T-helper 9 cell (primary cell): ENCODE results near the gene CPEB1.
A peak's percentile ranks its signal among the peaks of the same experiment; 100 is the strongest.

Experiments
- DNase-seq: peaks from one replicate; pipeline ENCODE4 v3.0.0-alpha.2; 2020
- total RNA-seq, 2 donors: gene quantifications; one replicate each; lab custom pipeline; 2026; lab: John Stamatoyannopoulos, UW

CPEB1 gene
- total RNA-seq = 0 to 0.35 reads per million in 2 donors

- peak; percentile 7 for DNase-seq
Measured at GRCh38 chr15:82647045-82647834, at the start of gene CPEB1. Gene CPEB1, minus strand, starts transcription at chr15:82647363. Its CDS starts 18,904 bp downstream, at chr15:82628459.

GRCh38 chr15:82692171-82692570 is 45.0 kb upstream of the CPEB1 start:
- no peak for DNase-seq

GRCh38 chr15:82689147-82689546 is 42.0 kb upstream of the CPEB1 start:
- no peak for DNase-seq

DNA sequence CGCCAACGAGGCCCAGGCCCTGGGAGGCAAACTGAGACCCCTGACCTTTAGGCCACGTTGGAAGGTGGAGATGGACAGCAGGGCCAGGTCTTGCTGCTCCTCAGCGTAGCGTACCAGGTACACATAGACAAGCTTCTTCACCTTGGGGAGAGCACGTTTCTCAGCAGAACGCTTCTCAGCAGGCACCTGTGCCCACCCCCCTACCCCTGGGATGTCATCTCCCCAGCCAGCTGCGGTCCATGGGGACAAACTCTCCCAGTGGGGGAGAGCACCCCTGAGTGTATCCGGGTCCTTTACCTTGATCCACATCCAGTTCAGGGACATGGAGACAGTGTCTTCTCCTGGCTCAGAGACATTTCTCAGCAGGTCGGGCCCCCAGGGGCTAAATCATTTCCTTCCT is 41.5 kb upstream of the CPEB1 start:
- DNase-seq = no peak

- no peak for DNase-seq
Measured at GRCh38 chr15:82681371-82681770, 34.2 kb upstream of the CPEB1 start.

DNA sequence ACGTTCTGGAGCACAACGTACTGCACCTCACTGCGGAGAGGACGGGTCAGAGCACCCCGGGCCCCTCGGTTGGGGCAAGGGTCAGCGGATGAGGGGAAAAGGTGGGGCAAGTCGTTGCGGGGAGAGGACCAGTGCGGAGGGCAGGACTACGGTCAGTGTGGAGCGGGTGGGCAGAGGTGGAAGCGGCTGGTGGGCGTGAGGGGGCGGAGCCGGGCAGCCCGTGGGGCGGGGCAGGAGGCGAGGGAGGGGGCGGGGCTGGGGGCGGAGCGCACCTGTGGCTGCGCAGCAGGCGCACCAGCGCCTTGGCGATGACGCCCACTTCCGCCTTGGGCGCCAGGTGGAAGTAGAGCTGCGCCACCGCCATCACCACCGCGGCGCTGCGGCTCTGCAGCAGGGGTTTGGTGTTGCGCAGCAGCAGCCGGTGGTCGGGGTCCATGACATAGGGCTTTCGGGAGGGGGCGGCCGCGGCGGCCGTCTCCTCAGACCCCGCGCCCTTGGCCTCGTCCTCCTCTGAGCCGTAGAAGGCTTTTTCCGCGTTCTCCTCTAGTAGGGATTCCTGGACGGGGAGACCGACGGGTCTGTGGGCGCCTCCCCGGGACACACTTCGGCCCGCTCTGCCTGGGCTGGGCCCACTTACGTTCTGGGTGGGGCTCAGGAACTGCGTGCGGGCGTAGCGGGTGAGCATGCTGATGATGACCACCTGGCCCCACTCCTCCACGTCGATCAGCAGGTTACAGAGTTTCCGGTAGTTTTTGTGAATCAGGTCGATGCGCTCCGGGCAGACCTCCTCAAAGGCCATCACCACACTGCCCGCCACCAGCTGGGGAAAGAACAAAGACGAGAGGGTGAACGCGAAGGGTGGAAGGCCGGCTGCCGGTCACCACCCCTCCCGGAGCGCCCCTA is 33.3 kb upstream of the CPEB1 start:
- DNase-seq = peak; percentile 69

DNA sequence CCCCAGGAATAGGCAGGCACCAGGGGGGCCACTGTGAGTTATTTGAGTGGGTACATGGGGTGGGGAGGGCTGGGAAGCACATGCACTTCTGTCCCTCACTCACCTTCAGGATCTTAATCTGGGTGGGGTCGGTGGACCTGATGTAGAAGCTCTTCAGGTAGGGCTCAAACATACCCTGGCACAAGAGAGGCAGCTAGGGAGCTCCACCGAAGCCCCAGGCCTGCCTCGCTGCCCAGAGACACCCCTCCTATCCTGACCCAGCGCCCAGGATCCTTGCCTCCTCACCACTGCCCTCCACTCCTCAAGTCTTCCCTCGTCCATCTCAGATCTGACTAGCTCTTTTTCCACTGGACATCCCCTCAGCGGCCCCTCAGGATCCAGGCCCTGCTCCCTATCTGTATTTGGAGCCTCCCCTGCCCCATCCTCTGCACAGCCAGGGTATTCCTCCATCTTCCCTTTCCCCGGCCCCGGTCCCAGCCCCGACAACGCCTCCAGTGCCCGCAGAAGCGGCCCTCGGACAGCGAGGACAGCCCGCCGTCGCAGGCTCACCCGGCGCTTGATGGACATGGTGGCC is 32.5 kb upstream of the CPEB1 start:
- DNase-seq = no peak

DNA sequence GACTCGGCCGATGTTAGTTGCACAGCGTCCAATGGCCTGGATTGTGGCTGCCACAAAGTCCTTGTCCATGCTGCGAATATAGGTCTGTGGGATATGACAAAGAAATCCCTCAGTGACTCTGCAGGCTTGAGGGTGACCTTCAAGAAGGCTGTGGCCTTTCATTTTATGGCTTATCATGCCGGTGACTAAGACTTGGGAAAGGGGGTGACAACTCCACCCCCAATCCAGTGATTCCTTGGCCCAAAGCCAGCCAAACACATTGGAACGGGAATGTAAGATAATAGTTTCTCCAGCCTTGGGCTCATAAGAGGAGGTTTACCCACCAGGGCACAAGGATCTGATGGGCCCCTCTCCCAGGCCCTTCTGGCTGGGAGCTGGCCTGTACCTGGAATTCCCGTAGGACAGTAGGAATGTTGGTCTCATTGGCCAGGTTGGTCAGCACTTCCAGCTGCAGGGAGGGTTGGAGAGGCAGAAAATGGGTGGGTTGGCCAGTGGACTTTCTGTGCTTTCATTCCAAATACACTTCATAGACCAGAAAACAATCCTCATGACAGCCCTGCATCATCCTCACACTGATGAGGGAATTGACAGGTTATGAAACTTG is 30.7 kb upstream of the CPEB1 start:
- no peak for DNase-seq

DNA sequence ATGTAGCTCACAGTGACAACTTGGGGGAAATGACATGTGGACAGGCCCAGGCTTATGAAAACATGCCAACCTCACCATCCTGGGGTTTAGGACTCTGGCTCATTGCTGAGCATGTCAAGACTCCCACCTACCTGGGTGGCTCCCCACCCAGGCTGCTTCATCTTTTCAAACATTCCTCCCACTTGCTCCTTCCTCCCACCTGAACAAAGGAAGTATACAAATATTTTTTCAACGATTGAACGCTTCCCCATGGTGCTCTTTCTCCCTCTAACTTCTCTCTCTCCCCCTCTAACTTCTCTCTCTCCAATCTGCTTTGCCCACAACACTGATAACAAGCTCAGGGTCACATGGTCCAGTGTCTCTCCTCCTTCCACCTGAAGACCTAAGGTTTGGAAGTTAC is 27.7 kb upstream of the CPEB1 start:
- no peak for DNase-seq

DNA sequence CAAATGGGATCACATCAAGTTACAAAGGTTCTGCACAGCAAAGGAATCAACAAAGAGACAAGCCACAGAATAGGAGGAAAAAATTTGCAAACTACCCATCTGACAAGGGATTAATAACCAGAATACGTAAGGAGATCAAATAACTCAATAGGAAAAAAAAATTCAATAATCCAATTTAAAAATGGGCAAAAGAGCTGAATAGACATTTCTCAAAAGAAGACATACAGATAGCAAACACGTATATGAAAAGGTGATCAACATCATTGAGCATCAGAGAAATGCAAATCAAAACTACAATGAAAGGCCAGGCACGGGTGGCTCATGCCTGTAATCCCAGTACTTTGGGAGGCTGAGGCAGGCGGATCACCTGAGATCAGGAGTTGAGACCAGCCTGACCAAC is 23.5 kb upstream of the CPEB1 start:
- no peak for DNase-seq

DNA sequence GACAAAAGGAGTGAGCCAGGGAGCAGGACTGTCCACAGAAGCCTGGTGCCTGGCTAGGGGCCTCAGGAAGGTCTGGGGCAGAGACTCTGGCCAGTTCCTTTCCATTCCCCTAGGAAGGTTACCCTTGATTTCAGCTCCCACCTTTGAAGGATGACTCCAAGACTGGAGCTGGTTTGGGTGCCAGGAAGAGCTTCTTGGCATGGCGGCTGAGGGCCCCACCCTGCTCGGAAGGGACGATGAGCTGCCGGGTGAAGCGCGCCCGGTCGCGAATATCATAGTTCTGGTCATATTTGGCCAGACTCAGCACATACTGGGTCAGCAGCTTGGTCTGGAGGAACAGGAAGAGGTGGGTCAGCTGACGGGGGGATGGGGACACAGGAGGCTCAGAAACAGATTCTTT is 19.4 kb upstream of the CPEB1 start:
- no peak for DNase-seq

- no peak for DNase-seq
Measured at GRCh38 chr15:82664021-82664420, 16.9 kb upstream of the CPEB1 start.

DNA sequence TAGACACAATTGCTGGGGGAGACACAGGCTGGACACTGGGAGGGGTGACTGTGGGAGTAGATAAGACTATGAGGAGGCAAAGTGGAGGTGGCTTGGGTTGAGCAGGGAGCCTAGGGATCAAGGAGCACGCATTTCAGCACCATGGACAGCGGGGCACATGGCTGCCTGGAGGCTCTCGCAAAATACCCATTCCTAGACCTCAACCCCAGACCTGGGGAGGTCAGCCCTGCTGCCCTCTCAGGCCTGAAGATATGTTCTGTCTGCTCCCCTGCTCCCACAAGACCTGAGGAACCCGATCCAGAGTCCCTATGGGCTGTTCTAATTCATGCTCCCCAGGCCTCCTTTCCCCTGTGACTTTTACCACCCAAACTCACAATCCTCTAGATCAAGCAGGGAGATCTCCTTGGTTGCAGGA is 16.0 kb upstream of the CPEB1 start:
- peak; percentile 36 for DNase-seq

- DNase-seq = no peak
Measured at GRCh38 chr15:82662641-82663040, 15.5 kb upstream of the CPEB1 start.

DNA sequence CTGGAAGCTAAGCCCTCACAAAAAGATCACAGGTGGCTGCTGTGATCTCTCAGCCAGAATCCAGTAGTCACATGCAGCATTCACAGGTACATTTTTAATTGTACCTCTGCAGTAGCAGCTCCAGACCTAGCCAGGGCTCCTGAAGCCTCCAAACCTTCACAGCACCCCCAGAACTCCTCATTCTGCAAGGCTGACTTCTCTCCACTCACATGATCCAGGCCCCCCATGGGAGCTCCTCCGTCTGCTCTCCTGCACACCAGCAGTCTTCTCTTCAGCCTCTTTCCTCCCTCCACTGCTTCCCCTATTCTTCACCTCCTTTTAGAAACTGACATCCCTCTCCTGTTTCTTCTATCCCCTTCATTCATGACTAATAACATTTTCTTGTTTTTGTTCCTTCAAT is 13.2 kb upstream of the CPEB1 start:
- no peak for DNase-seq

- DNase-seq = no peak
Measured at GRCh38 chr15:82656641-82657266, 9.6 kb upstream of the CPEB1 start.

- no peak for DNase-seq
Measured at GRCh38 chr15:82655606-82656005, 8.4 kb upstream of the CPEB1 start.

DNA sequence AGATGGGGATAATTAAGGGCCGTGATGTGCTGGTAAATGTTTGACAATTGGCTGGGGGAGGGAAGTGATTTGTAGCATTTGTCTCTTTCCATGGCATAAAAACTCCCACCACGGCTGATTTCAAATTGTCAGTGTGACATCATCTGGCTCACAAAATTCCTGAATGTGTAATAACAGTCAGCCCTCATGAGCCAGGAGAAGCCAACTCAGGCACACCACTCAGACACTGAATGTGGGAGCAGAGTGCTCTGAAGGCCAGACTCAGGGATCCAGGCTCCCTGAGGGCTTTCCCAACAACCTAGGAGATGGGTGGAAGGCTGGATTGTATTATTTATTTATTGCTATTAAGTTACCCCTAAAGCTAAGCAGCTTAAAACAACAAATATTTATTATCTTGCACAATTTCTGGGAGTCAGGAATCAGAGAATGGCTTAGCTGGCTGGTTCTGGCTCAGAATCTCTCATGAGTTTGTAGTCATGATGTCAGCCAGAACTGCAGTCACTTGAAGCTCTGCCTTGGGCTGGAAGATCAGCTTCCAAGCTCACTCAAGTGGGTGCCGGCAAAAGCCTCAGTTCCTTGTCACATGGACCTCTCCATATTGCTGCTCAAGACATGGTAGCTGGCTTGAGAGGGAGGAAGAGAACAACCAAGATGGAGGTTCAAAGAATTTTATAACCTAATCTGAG is 6.5 kb upstream of the CPEB1 start:
- DNase-seq = no peak

DNA sequence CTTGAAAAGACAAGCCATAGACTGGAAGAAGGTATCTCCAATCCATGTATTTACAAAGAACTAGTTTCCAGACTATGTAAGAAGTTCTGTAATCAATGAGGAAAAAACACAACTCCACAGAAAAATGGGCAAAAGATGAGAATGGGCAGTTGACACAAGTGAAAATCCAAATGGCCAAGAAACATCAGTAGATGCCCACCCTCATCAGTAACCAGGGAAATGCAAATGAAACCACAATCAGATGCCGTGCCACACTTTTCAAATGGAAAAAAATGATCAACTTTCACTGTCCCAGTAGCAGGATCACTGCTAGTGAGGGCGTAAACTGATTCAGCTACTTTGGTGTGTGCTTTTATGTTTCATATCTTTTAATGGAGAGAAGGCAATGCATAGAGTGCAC is 4.5 kb upstream of the CPEB1 start:
- no peak for DNase-seq

DNA sequence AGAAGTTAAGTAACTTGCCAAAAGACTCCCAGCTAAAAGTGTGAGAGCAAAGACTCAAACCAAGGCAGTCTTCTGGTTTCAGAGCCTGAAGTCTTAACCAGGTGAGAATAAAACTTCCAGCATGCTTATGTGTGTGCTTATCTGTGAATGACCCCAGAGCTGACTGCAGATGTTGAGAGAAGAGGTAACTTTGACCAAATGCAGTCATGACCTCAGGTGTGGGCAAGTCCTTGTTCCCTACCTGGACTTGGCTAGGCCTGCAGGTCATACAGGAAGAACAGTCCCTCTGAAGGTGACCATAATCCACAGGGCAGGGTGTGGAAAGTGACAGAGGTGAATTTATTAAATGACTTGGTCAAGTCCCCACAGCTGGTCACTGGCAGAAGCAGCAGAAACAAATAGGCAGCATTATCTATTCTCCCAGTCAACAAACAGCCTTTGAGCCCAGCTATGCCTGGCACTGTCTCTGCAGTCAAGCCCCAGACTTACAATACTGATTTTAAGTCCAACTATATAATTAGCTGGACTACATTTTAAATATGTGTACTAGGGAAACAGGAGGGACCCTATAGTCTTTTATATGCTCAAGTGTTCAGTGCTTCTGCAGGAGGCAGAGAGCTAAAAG is 3.0 kb upstream of the CPEB1 start:
- no peak for DNase-seq

GRCh38 chr15:82649226-82649999 is 2.2 kb upstream of the CPEB1 start:
- no peak for DNase-seq
